SK-MEL-5 (cell line): ENCODE measurements around the gene SPRR1A. TPM values are rescaled to one million over a fixed set of nuclear protein-coding genes. Genes with fewer than 3 reads are reported as not detected.
A peak's percentile ranks its signal among the peaks of the same experiment; 100 is the strongest.

Source experiments
- DNase-seq: peaks from one replicate; pipeline ENCODE4 v3.0.0-alpha.2; 2016; ENCODE audit warnings: low read depth, low spot score
- in situ Hi-C: cut with HindIII; loops from 2 replicates; pipeline ENCODE4 v1.10.0; 2016; ENCODE audit warnings: low sequenced_read_pairs, high pct_unique_total_duplicates, low pct_unique_long_range_greater_than_20kb
- total RNA-seq: library from RNA; depleted of rRNA; stranded (reverse); fragments of >200 nt; shearing (Covaris generic); gene quantifications from 2 replicates; pipeline ENCODE4 v1.2.3, GENCODE V29; 2014

The SPRR1A gene
- total RNA-seq, 1 experiment from 2014 or later, result not detected

- in situ Hi-C loops, result no loop called here
- DNase-seq, result no peak
These were observed 16.7 kb upstream of the SPRR1A start for GRCh38 chr1:152967201-152967600.

GRCh38 chr1:152968248-152968647, 15.6 kb upstream of the SPRR1A start:
- in situ Hi-C loops, result no loop called here
- DNase-seq, result peak; percentile 11

- in situ Hi-C loops, result no loop called here
- no peak for DNase-seq
These were observed 14.8 kb upstream of the SPRR1A start for GRCh38 chr1:152969036-152969435.

GRCh38 chr1:152970495-152970894, 13.4 kb upstream of the SPRR1A start, which contains the start of gene SPRR4:
Gene SPRR4 (plus strand): TSS chr1:152970648. CDS start chr1:152971891, 1,243 bp downstream.
- no peak for DNase-seq
- in situ Hi-C loops, result no loop called here

GRCh38 chr1:152972196-152972886, 11.5 kb upstream of the SPRR1A start:
- in situ Hi-C loops, result no loop called here
- DNase-seq, result no peak

GRCh38 chr1:152976688-152977087, 7.2 kb upstream of the SPRR1A start:
- DNase-seq, result no peak
- in situ Hi-C loops, result no loop called here

GRCh38 chr1:152977614-152978013, 6.3 kb upstream of the SPRR1A start:
- no peak for DNase-seq
- in situ Hi-C loops, result no loop called here

- in situ Hi-C loops, result no loop called here
- DNase-seq, result no peak
These were observed 3.2 kb upstream of the SPRR1A start for GRCh38 chr1:152980676-152981075.

GRCh38 chr1:152981146-152981871, 2.6 kb upstream of the SPRR1A start:
- DNase-seq, result no peak
- in situ Hi-C loops, result no loop called here

- in situ Hi-C loops, result no loop called here
- DNase-seq, result no peak
These were observed 1.8 kb upstream of the SPRR1A start for GRCh38 chr1:152982076-152982475.

- in situ Hi-C loops, result no loop called here
- no peak for DNase-seq
These were observed 647 bp upstream of the SPRR1A start for GRCh38 chr1:152983234-152983633.

- in situ Hi-C loops, result no loop called here
- DNase-seq, result no peak
These were observed 2.7 kb downstream of the SPRR1A start for GRCh38 chr1:152986578-152986977.

- in situ Hi-C loops, result no loop called here
- DNase-seq, result no peak
These were observed 9.3 kb downstream of the SPRR1A start for GRCh38 chr1:152993186-152993585.

- in situ Hi-C loops, result no loop called here
- DNase-seq, result no peak
These were observed 12.0 kb downstream of the SPRR1A start for GRCh38 chr1:152995842-152996241.

GRCh38 chr1:152996633-152997400, 12.9 kb downstream of the SPRR1A start:
- in situ Hi-C loops, result no loop called here
- DNase-seq, result peak; percentile 41

- DNase-seq, result no peak
- in situ Hi-C loops, result no loop called here
These were observed 14.0 kb downstream of the SPRR1A start for GRCh38 chr1:152997901-152998300.

GRCh38 chr1:152998476-152998875, 14.6 kb downstream of the SPRR1A start:
- in situ Hi-C loops, result no loop called here
- no peak for DNase-seq

- in situ Hi-C loops, result no loop called here
These were observed 15.9 kb downstream of the SPRR1A start for GRCh38 chr1:152999818-153000217.

More at GRCh38 chr1:152999818-153000217, 15.9 kb downstream of the SPRR1A start:
- no peak for DNase-seq
